ENCODE measurements around the gene SLC43A2. TPM values are rescaled to one million over a fixed set of nuclear protein-coding genes. Genes with fewer than 3 reads are reported as not detected.

SLC43A2 gene
- total and polyA plus RNA-seq, 2 of the 13 experiments (the other 11 are each of a cell fraction or from before 2014, with no cell fraction given), result 7.3 to 20.0 TPM

DNA sequence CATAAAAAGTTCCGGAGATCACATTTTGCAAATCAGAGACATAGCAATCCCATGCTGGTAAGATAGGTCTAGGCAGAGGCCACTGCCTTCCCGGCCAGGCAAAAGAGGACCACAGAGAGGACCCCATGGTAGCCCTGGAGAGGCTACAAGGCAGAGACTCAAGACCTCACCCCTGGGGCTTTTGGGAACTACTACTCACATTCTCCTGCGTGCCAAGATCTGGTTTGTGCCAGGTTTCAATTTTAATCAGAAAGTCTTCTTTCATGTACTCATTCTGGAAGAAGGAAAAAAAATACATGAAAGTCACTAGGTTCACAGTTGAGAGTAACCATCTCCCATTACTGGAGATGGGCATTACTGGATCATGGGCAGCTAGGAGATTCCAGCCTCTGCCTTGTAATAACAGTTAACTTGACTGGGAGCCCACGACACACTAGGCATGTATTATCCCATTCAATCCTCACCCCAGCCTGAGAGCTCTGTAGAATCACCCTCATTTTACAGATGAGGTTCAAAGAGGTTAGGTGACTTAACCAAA, 87.2 kb downstream of the SLC43A2 start:
- in situ Hi-C loops (cut with HindIII; ENCODE audit: extremely low pct_ligation_motif_present, low pct_unique_long_range_greater_than_20kb) (no loop called here), intact Hi-C loops (cut with micrococcal nuclease; ENCODE audit: unreplicated experiment) (no loop called here)
- Histone ChIP-seq H3K9me3 (ENCODE audit: low read length) (no peaks in the 10 kb centered on the region), H3K9ac (ENCODE audit: insufficient read depth, low read depth, low read length) (no peak overlapping the region), H2AFZ (ENCODE audit: low read length) (no peak overlapping the region), H3K27ac (ENCODE audit: extremely low read length, insufficient read depth, low read length) (no peak overlapping the region), H4K20me1 (ENCODE audit: insufficient read depth, low read length) (no peaks in the 10 kb centered on the region), H3K4me3 (replicated peaks in 1 of 3; ENCODE audit: insufficient read depth in 1 of 3, low read depth in 2 of 3, low read length in 3 of 3) (no peak overlapping the region), H3K36me3 (replicated peaks in 1 of 2; ENCODE audit: control insufficient read depth in 1 of 2, insufficient read depth in 2 of 2, low read length in 2 of 2) (peaks cover 14 to 63% of the 10 kb centered on the region in 2 experiments; a peak in 4 of 5 replicates), H3K4me2 (ENCODE audit: low read depth, low read length) (no peak overlapping the region), H3K27me3 (ENCODE audit: control insufficient read depth in 1 of 2, insufficient read depth in 2 of 2, low read length in 2 of 2) (no peaks in the 10 kb centered on the region), H3K79me2 (ENCODE audit: insufficient read depth, low read length) (no peaks in the 10 kb centered on the region), H3K4me1 (ENCODE audit: insufficient read depth, low read length) (no peaks in the 10 kb centered on the region)
- FAIRE-seq (no peak), ATAC-seq (no peak), DNase-seq (ENCODE audit: low spot score) (no peak)
- CTCF ChIA-PET (ENCODE audit: low intra/inter-chr PET ratio, low total read pairs), result no interaction called here
- no TSS peak for BruUV-seq (replicated peaks)
- POLR2A ChIA-PET, result no interaction called here
- WGBS (ENCODE audit: low lambda C conversion rate), result 94% methylated on average over 4 of the region's 4 CpGs
- TF ChIP-seq, protein P1, sequence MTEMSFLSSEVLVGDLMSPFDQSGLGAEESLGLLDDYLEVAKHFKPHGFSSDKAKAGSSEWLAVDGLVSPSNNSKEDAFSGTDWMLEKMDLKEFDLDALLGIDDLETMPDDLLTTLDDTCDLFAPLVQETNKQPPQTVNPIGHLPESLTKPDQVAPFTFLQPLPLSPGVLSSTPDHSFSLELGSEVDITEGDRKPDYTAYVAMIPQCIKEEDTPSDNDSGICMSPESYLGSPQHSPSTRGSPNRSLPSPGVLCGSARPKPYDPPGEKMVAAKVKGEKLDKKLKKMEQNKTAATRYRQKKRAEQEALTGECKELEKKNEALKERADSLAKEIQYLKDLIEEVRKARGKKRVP (CRISPR knock-in tag; IDR thresholded peaks at IDR 0.05), result no peak
- TF ChIP-seq, protein P2, sequence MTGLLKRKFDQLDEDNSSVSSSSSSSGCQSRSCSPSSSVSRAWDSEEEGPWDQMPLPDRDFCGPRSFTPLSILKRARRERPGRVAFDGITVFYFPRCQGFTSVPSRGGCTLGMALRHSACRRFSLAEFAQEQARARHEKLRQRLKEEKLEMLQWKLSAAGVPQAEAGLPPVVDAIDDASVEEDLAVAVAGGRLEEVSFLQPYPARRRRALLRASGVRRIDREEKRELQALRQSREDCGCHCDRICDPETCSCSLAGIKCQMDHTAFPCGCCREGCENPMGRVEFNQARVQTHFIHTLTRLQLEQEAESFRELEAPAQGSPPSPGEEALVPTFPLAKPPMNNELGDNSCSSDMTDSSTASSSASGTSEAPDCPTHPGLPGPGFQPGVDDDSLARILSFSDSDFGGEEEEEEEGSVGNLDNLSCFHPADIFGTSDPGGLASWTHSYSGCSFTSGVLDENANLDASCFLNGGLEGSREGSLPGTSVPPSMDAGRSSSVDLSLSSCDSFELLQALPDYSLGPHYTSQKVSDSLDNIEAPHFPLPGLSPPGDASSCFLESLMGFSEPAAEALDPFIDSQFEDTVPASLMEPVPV (CRISPR knock-in tag; IDR thresholded peaks at IDR 0.05), result no peak
- TF ChIP-seq, protein P3, sequence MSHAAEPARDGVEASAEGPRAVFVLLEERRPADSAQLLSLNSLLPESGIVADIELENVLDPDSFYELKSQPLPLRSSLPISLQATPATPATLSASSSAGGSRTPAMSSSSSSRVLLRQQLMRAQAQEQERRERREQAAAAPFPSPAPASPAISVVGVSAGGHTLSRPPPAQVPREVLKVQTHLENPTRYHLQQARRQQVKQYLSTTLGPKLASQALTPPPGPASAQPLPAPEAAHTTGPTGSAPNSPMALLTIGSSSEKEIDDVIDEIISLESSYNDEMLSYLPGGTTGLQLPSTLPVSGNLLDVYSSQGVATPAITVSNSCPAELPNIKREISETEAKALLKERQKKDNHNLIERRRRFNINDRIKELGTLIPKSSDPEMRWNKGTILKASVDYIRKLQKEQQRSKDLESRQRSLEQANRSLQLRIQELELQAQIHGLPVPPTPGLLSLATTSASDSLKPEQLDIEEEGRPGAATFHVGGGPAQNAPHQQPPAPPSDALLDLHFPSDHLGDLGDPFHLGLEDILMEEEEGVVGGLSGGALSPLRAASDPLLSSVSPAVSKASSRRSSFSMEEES (CRISPR knock-in tag; IDR thresholded peaks at IDR 0.05), result no peak
- TF ChIP-seq ZNF782 (CRISPR knock-in tag; IDR thresholded peaks at IDR 0.05; ENCODE audit: borderline replicate concordance) (no peak), ZNF644 (CRISPR knock-in tag; IDR thresholded peaks at IDR 0.05; ENCODE audit: low read depth) (no peak), RBFOX2 (IDR thresholded peaks at IDR 0.05; ENCODE audit: low read depth, low read length) (no peak), ZNF17 (CRISPR knock-in tag; IDR thresholded peaks at IDR 0.05) (no peak), ZNF335 (CRISPR knock-in tag; IDR thresholded peaks at IDR 0.05) (no peak), YY1 (IDR thresholded peaks at IDR 0.05; ENCODE audit: insufficient read depth, insufficient replicate concordance, low read depth, low read length) (no peak), DPF2 (CRISPR knock-in tag; IDR thresholded peaks at IDR 0.05; ENCODE audit: borderline replicate concordance, low read depth) (no peak), HNRNPK (IDR thresholded peaks at IDR 0.05; ENCODE audit: low read depth, low read length, poor library complexity, severe bottlenecking) (no peak)
- TF ChIP-seq, protein P4, sequence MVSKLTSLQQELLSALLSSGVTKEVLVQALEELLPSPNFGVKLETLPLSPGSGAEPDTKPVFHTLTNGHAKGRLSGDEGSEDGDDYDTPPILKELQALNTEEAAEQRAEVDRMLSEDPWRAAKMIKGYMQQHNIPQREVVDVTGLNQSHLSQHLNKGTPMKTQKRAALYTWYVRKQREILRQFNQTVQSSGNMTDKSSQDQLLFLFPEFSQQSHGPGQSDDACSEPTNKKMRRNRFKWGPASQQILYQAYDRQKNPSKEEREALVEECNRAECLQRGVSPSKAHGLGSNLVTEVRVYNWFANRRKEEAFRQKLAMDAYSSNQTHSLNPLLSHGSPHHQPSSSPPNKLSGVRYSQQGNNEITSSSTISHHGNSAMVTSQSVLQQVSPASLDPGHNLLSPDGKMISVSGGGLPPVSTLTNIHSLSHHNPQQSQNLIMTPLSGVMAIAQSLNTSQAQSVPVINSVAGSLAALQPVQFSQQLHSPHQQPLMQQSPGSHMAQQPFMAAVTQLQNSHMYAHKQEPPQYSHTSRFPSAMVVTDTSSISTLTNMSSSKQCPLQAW (CRISPR knock-in tag; IDR thresholded peaks at IDR 0.05), result no peak
- TF ChIP-seq, protein P5, sequence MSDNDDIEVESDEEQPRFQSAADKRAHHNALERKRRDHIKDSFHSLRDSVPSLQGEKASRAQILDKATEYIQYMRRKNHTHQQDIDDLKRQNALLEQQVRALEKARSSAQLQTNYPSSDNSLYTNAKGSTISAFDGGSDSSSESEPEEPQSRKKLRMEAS (IDR thresholded peaks at IDR 0.05), result no peak
- TF ChIP-seq, protein P6, sequence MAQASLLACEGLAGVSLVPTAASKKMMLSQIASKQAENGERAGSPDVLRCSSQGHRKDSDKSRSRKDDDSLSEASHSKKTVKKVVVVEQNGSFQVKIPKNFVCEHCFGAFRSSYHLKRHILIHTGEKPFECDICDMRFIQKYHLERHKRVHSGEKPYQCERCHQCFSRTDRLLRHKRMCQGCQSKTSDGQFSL (CRISPR knock-in tag; IDR thresholded peaks at IDR 0.05), result no peak
- TF ChIP-seq, protein P7, sequence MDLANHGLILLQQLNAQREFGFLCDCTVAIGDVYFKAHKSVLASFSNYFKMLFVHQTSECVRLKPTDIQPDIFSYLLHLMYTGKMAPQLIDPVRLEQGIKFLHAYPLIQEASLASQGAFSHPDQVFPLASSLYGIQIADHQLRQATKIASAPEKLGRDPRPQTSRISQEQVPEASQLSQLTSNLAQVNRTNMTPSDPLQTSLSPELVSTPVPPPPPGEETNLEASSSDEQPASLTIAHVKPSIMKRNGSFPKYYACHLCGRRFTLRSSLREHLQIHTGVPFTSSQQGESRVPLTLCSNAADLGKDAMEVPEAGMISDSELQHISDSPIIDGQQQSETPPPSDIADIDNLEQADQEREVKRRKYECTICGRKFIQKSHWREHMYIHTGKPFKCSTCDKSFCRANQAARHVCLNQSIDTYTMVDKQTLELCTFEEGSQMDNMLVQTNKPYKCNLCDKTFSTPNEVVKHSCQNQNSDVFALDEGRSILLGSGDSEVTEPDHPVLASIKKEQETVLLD (CRISPR knock-in tag; IDR thresholded peaks at IDR 0.05; ENCODE audit: low read depth), result no peak

Data from HepG2 (cell line).